Neural crest cell (in vitro differentiated cells): ENCODE data around the gene ZNF503. TPM values are rescaled to one million over a fixed set of nuclear protein-coding genes. Genes with fewer than 3 reads are reported as not detected.

ENCODE experiments used
- DNase-seq: peaks from one replicate; pipeline ENCODE4 v3.0.0; 2021; ENCODE audit warnings: low read depth, mixed read lengths, low spot score
- H3K27ac Mint-ChIP-seq: one replicate; pipeline ENCODE4 v1.8.0; 2021; ENCODE audit warnings: mild to moderate bottlenecking, mixed read lengths; ENCODE audit not compliant: unreplicated experiment
- H3K27me3 Mint-ChIP-seq: 2 replicates; pipeline ENCODE4 v1.8.0; 2021; ENCODE audit warnings: low read depth, mild to moderate bottlenecking, mixed read lengths
- H3K36me3 Mint-ChIP-seq: 2 replicates; pipeline ENCODE4 v1.8.0; 2021; ENCODE audit warnings: low read depth, mild to moderate bottlenecking, mixed read lengths
- H3K4me1 Mint-ChIP-seq: 2 replicates; pipeline ENCODE4 v1.8.0; 2021; ENCODE audit warnings: mixed read lengths
- H3K4me3 Mint-ChIP-seq: one replicate; pipeline ENCODE4 v1.8.0; 2021; ENCODE audit warnings: mild to moderate bottlenecking, mixed read lengths
- H3K9me3 Mint-ChIP-seq: 2 replicates; pipeline ENCODE4 v1.8.0; 2021; ENCODE audit warnings: mixed read lengths
- total RNA-seq: library from RNA; stranded (reverse); gene quantifications from 2 replicates; pipeline ENCODE4 v1.2.1, GENCODE V29; 2021
- TF ChIP-seq, protein P1 (sequence below): fragments of 200-600 bp; sonication (generic); conservative IDR thresholded peaks from 2 replicates; pipeline ENCODE4 v1.5.0; 2021; ENCODE audit warnings: antibody characterized with exemption, mild to moderate bottlenecking

Gene ZNF503
- total RNA-seq, 1 donor from 2014 or later: 15.9 TPM

DNA sequence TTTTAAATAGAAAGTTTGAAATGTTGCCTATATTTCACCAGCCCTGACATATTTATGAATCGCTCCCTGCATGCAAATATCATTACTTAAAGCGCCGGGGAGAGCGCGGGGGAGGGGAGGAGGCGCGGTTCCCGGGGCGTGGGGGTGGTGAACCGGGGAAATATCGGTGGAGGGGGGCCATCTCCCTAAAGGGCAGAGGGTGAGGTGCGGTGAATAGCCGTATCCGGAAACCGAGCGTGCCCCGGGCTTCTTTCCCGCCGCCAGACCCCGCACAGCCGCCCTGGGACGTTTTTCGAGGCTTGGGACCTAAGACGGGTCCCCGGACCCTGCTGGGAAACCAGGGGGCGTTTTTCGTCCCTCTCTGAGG, 6.9 kb upstream of the ZNF503 start:
- TF ChIP-seq, protein P1, sequence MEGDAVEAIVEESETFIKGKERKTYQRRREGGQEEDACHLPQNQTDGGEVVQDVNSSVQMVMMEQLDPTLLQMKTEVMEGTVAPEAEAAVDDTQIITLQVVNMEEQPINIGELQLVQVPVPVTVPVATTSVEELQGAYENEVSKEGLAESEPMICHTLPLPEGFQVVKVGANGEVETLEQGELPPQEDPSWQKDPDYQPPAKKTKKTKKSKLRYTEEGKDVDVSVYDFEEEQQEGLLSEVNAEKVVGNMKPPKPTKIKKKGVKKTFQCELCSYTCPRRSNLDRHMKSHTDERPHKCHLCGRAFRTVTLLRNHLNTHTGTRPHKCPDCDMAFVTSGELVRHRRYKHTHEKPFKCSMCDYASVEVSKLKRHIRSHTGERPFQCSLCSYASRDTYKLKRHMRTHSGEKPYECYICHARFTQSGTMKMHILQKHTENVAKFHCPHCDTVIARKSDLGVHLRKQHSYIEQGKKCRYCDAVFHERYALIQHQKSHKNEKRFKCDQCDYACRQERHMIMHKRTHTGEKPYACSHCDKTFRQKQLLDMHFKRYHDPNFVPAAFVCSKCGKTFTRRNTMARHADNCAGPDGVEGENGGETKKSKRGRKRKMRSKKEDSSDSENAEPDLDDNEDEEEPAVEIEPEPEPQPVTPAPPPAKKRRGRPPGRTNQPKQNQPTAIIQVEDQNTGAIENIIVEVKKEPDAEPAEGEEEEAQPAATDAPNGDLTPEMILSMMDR: no peak
- Mint-ChIP-seq H3K27ac (no peak overlapping the region), H3K27me3 (peaks cover 88% of the 10 kb centered on the region), H3K36me3 (no peaks in the 10 kb centered on the region), H3K9me3 (no peaks in the 10 kb centered on the region), H3K4me1 (peaks cover 48% of the 10 kb centered on the region), H3K4me3 (peak overlapping the region; percentile 88)
- DNase-seq: no peak

DNA sequence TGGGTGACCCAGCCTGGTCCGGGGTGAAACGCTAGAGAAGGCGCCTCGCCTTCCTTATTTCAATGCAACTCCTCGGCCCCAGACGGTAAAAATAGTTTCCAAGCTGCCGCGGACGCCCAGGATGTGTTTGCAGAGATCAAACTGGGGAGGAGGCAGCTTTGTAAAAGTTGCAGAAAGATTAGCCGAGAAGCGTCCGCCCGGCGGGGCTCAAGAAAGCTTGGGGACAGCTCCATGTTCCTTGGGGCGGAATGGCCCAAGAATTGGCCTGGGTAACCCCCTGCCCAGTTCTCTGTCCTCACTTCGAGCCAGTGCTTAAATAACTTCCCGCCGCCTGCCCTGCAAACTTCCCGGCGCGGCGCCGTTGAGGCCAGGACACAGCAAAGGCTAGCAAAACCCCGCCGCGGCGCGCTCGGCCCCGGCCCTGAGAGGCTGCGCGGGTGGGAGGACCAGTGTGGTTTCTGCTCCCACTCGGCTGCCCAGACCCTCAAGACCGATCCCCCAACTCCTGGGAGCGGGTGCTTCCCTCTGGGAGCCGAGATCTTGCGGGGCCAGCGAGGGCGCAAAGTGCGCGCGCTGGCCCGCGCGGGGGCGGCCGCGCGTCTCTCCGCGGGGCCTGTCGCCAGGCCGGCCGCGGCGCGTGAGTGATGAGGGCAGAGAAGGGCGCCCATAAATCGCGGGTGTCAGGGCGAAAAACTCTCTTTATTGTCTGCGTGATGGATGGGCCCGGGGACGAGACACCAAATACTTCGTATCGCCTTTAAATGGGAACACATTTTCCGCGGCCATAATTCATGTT, 6.3 kb upstream of the ZNF503 start:
- no peak overlapping the region for H3K27ac Mint-ChIP-seq
- no peaks in the 10 kb centered on the region for H3K9me3 Mint-ChIP-seq
- H3K4me1 Mint-ChIP-seq: peaks cover 54% of the 10 kb centered on the region
- peaks cover 89% of the 10 kb centered on the region for H3K27me3 Mint-ChIP-seq
- peak; percentile 35 for DNase-seq
- peak overlapping the region; percentile 88 for H3K4me3 Mint-ChIP-seq
- TF ChIP-seq, protein P1: no peak
- no peaks in the 10 kb centered on the region for H3K36me3 Mint-ChIP-seq

DNA sequence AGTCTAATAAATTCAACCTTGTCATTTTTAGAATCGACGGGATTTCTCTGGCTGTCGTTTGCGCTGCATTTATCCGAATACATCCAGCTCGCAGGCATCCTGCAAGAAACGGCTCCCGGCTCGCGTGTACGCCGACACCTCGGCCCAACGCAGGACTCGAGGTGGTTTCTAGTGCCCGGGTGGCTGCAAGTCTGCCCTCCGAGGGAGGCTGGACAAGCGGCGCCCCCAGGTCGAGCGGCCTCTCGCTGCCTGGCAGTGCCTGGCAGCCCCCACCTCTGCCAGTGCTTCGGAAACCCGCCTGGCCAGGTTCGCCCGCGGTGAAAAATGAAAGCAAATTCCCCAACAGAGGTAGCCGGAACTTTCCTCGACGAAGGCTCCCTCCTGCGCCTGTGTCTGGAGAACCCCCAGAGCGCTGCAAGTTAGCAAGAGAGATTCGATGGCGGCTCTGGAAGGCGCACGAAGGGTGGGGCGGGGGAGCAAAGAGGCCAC, 5.7 kb upstream of the ZNF503 start:
- peak overlapping the region; percentile 85 for H3K4me3 Mint-ChIP-seq
- DNase-seq: peak; percentile 12
- TF ChIP-seq, protein P1: no peak
- H3K27me3 Mint-ChIP-seq: peaks cover 88% of the 10 kb centered on the region
- H3K27ac Mint-ChIP-seq: no peak overlapping the region
- H3K4me1 Mint-ChIP-seq: peaks cover 59% of the 10 kb centered on the region
- H3K9me3 Mint-ChIP-seq: no peaks in the 10 kb centered on the region
- H3K36me3 Mint-ChIP-seq: no peaks in the 10 kb centered on the region

DNA sequence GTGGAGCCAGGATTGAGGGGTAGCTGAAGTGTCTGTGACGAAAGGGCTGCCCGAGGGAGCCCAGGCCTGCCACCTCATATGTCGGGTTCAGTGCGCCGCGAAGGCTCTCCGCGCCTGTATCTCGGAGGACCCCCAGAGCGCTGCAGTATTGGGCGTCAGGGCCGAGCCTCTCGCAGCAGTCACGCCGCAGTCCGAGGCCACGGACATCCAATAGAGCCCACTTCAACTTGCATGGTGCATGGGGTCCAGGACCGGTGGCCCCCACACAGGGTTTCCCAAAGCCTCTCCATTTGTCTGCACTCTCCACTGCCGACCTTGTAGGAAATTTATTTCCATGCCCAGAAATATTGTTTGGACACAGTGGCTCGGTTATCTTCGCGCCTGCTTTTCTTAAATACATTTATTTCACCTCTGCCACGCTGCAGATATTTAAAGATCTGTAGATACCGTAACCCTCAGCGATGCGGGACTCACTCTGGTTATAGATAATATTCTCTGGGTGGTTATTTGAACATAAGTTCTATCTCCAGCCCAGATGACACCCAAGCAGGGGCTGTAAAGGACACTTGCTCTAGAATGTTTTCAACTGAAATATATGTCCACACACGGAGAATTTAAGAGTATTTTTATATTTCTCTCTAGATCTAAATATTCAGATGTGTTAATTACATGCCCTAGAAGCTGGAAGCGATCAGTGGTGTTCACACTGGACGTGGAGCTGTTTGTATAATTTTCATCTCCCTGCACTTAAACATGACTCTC, 5.1 kb upstream of the ZNF503 start:
- peaks cover 60% of the 10 kb centered on the region for H3K4me1 Mint-ChIP-seq
- peaks cover 90% of the 10 kb centered on the region for H3K27me3 Mint-ChIP-seq
- peak; percentile 7 for DNase-seq
- peak overlapping the region; percentile 85 for H3K4me3 Mint-ChIP-seq
- no peak overlapping the region for H3K27ac Mint-ChIP-seq
- H3K36me3 Mint-ChIP-seq: no peaks in the 10 kb centered on the region
- TF ChIP-seq, protein P1: no peak
- H3K9me3 Mint-ChIP-seq: no peaks in the 10 kb centered on the region

DNA sequence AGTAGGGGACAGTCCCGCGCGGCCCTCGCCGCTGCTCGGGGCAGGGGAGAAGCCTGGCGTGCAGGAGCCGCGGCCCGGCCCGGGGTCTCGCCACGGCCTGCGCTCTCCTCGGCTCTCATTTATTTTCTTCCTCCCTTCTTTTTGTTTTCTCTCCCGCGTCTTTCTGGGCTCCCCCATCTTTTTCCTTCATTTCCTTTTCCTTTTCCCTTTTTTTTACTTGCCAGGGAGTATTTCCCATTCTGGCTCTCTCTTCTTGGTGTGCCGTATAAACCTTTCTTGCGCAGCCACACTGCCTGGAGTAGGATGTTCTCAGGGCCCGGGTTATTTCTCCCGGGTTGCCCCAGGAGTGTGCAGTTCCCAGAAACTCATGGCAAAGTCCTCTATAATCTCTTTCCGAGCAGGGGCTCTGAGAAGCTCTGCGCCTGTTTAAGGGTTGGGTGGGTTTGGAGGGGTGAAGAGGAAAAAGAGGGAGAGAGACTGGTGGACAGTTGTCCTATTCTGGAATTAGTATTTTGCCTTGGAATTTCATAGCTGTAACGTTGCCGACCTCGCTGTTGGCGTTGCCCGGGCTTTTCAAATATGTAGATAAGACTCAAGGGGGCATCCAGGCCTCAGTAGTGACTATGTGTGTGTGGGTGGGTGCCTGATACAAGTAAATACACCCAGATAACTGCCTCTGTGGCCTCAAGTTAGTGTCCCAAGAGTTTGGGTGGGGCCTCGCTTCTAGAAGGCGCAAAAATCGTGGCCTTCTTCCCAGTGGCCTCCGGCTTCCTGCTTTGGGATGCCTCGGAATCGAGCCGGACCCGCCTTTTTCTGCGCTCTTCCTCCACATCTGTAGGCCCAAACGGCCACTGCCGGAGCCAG, 4.3 kb upstream of the ZNF503 start:
- Mint-ChIP-seq H3K36me3 (no peaks in the 10 kb centered on the region), H3K9me3 (no peaks in the 10 kb centered on the region), H3K27me3 (peaks cover 83% of the 10 kb centered on the region), H3K27ac (no peak overlapping the region), H3K4me3 (peak overlapping the region; percentile 85), H3K4me1 (peaks cover 59% of the 10 kb centered on the region)
- DNase-seq: no peak
- TF ChIP-seq, protein P1: no peak
